H9 (cell line): Measurements from ENCODE around the gene RSL1D1. TPM values are rescaled to one million over a fixed set of nuclear protein-coding genes. Genes with fewer than 3 reads are reported as not detected.

Source experiments
- DNase-seq: peaks from one replicate; pipeline ENCODE4 v3.0.0-alpha.2; 2017
- H2AFZ ChIP-seq: one replicate; pipeline ENCODE4 v1.6.1; 2013; ENCODE audit warnings: mild to moderate bottlenecking, low read length, control low read depth, moderate library complexity
- H2AK5ac ChIP-seq: 2 replicates; pipeline ENCODE4 v1.6.1; 2013; ENCODE audit warnings: low read length, control low read depth, mixed read lengths; ENCODE audit not compliant: insufficient read length
- H2BK120ac ChIP-seq: one replicate; pipeline ENCODE4 v1.6.1; 2013; ENCODE audit warnings: low read depth, mild to moderate bottlenecking, low read length, control low read depth, inconsistent platforms; ENCODE audit not compliant: poor library complexity, severe bottlenecking
- H2BK12ac ChIP-seq: 2 replicates; pipeline ENCODE4 v1.6.1; 2013; ENCODE audit warnings: low read length, control low read depth, mixed read lengths, low read depth; ENCODE audit not compliant: insufficient read length
- H2BK15ac ChIP-seq: 2 replicates; pipeline ENCODE4 v1.6.1; 2013; ENCODE audit warnings: low read depth, low read length, control low read depth
- H2BK20ac ChIP-seq: one replicate; pipeline ENCODE4 v1.6.1; 2013; ENCODE audit warnings: low read depth, mild to moderate bottlenecking, low read length, control low read depth, inconsistent platforms; ENCODE audit not compliant: poor library complexity, severe bottlenecking
- H2BK5ac ChIP-seq: 2 replicates; pipeline ENCODE4 v1.6.1; 2013; ENCODE audit warnings: low read length, control low read depth, mixed read lengths; ENCODE audit not compliant: insufficient read length
- H3K14ac ChIP-seq: 2 replicates; pipeline ENCODE4 v1.6.1; 2013; ENCODE audit warnings: low read length, control low read depth; ENCODE audit not compliant: insufficient read depth
- H3K18ac ChIP-seq: 2 replicates; pipeline ENCODE4 v1.6.1; 2013; ENCODE audit warnings: low read depth, mild to moderate bottlenecking, mixed read lengths, low read length, control low read depth; ENCODE audit not compliant: insufficient read length
- H3K23ac ChIP-seq: 2 replicates; pipeline ENCODE4 v1.6.1; 2013; ENCODE audit warnings: low read length, control low read depth, mixed read lengths, low read depth; ENCODE audit not compliant: insufficient read length
- H3K23me2 ChIP-seq: 2 replicates; pipeline ENCODE4 v1.6.1; 2013; ENCODE audit warnings: low read depth, mild to moderate bottlenecking, mixed read lengths, low read length, control low read depth; ENCODE audit not compliant: insufficient read length, poor library complexity, severe bottlenecking
- H3K27ac ChIP-seq: 2 replicates; pipeline ENCODE4 v1.5.1; 2013; ENCODE audit warnings: low read length, control low read depth, mixed read lengths, low read depth; ENCODE audit not compliant: insufficient read length
- H3K27me3 ChIP-seq: 2 replicates; pipeline ENCODE4 v1.6.1; 2013; ENCODE audit warnings: low read length, control low read depth, inconsistent platforms; ENCODE audit not compliant: insufficient read depth
- H3K4ac ChIP-seq: 2 replicates; pipeline ENCODE4 v1.6.1; 2013; ENCODE audit warnings: low read depth, mild to moderate bottlenecking, control low read depth, inconsistent platforms, low read length, moderate library complexity
- H3K4me1 ChIP-seq: 2 replicates; pipeline ENCODE4 v1.6.1; 2013; ENCODE audit warnings: low read length, control low read depth, inconsistent platforms; ENCODE audit not compliant: insufficient read depth
- H3K4me2 ChIP-seq: 2 replicates; pipeline ENCODE4 v1.6.1; 2013; ENCODE audit warnings: low read length, control low read depth, mixed read lengths; ENCODE audit not compliant: insufficient read length, insufficient read depth
- H3K56ac ChIP-seq: 2 replicates; pipeline ENCODE4 v1.6.1; 2013; ENCODE audit warnings: low read depth, mild to moderate bottlenecking, mixed read lengths, low read length, control low read depth; ENCODE audit not compliant: insufficient read length
- H3K79me1 ChIP-seq: 2 replicates; pipeline ENCODE4 v1.6.1; 2013; ENCODE audit warnings: low read depth, mild to moderate bottlenecking, moderate library complexity, low read length, control low read depth, inconsistent platforms; ENCODE audit not compliant: insufficient read depth, poor library complexity, severe bottlenecking
- H3K79me2 ChIP-seq: 2 replicates; pipeline ENCODE4 v1.6.1; 2013; ENCODE audit warnings: low read length, control low read depth, inconsistent platforms; ENCODE audit not compliant: insufficient read depth
- H3K9ac ChIP-seq: 2 replicates; pipeline ENCODE4 v1.6.1; 2013; ENCODE audit warnings: low read length, control low read depth, mixed read lengths; ENCODE audit not compliant: insufficient read length; ENCODE audit errors: extremely low read depth
- H3K9me3 ChIP-seq: one replicate; pipeline ENCODE4 v1.6.1; 2013; ENCODE audit warnings: low read depth, low read length, inconsistent platforms; ENCODE audit not compliant: control insufficient read depth
- H3T11ph ChIP-seq: one replicate; pipeline ENCODE4 v1.6.1; 2013; ENCODE audit warnings: mild to moderate bottlenecking, low read length, control low read depth, inconsistent platforms
- H4K20me1 ChIP-seq: one replicate; pipeline ENCODE4 v1.6.1; 2013; ENCODE audit not compliant: control insufficient read depth, insufficient read length, insufficient read depth
- H4K5ac ChIP-seq: 2 replicates; pipeline ENCODE4 v1.6.1; 2013; ENCODE audit warnings: low read depth, mild to moderate bottlenecking, mixed read lengths, low read length, control low read depth; ENCODE audit not compliant: insufficient read length
- H4K8ac ChIP-seq: replicated peaks from 2 replicates; pipeline ENCODE4 v1.6.1; 2013; ENCODE audit warnings: low read length, control low read depth, mixed read lengths, low read depth; ENCODE audit not compliant: insufficient read length
- H4K91ac ChIP-seq: 2 replicates; pipeline ENCODE4 v1.6.1; 2013; ENCODE audit warnings: low read depth, mild to moderate bottlenecking, moderate library complexity, mixed read lengths, low read length, control low read depth; ENCODE audit not compliant: insufficient read length
- H3K27ac Mint-ChIP-seq, 3 experiments: 2 replicates in 2 of 3; 3 replicates in 1 of 3; pipeline ENCODE4 v1.8.0; 2020 to 2021; ENCODE audit warnings: mixed read lengths in 3 of 3, mild to moderate bottlenecking in 1 of 3, moderate library complexity in 1 of 3
- H3K27me3 Mint-ChIP-seq: 2 replicates; pipeline ENCODE4 v1.8.0; 2021; ENCODE audit warnings: low read depth, mild to moderate bottlenecking, moderate library complexity, mixed read lengths
- H3K36me3 Mint-ChIP-seq, 3 experiments: 2 replicates in 2 of 3; 3 replicates in 1 of 3; pipeline ENCODE4 v1.8.0; 2020 to 2021; ENCODE audit warnings: low read depth in 3 of 3, mixed read lengths in 3 of 3; ENCODE audit not compliant: insufficient read depth in 1 of 3
- H3K4me1 Mint-ChIP-seq, 2 experiments: 2 replicates each; pipeline ENCODE4 v1.8.0; 2020; ENCODE audit warnings: mixed read lengths in 2 of 2
- H3K4me3 Mint-ChIP-seq, 2 experiments: 2 replicates in 1 of 2; 3 replicates in 1 of 2; pipeline ENCODE4 v1.8.0; 2020 to 2021; ENCODE audit warnings: mild to moderate bottlenecking in 2 of 2, mixed read lengths in 2 of 2, moderate library complexity in 1 of 2
- H3K9me3 Mint-ChIP-seq, 2 experiments: 2 replicates in 1 of 2; 3 replicates in 1 of 2; pipeline ENCODE4 v1.8.0; 2020; ENCODE audit warnings: mild to moderate bottlenecking in 2 of 2, mixed read lengths in 2 of 2, moderate library complexity in 1 of 2
- WGBS: extraction: QIAGEN DNeasy Blood & Tissue Kit; methylation state at CpG from one replicate; pipeline ENCODE4 v1.1.7; 2013; ENCODE audit warnings: missing lambda C conversion rate, low lambda C conversion rate, mixed read lengths; ENCODE audit not compliant: insufficient read length; ENCODE audit errors: extremely low coverage; 5-methylcytosine and 5-hydroxymethylcytosine counted together
- total RNA-seq: library from RNA; stranded (reverse); gene quantifications from 2 replicates; pipeline ENCODE4 v1.2.1, GENCODE V29; 2021
- TF ChIP-seq, protein P1 (sequence below): fragments of 200-600 bp; sonication (generic); conservative IDR thresholded peaks from 3 replicates; pipeline ENCODE4 v1.8.0; 2021; ENCODE audit warnings: antibody characterized with exemption, mild to moderate bottlenecking

RSL1D1 gene
- total RNA-seq, 1 experiment from 2014 or later = 334 TPM

DNA sequence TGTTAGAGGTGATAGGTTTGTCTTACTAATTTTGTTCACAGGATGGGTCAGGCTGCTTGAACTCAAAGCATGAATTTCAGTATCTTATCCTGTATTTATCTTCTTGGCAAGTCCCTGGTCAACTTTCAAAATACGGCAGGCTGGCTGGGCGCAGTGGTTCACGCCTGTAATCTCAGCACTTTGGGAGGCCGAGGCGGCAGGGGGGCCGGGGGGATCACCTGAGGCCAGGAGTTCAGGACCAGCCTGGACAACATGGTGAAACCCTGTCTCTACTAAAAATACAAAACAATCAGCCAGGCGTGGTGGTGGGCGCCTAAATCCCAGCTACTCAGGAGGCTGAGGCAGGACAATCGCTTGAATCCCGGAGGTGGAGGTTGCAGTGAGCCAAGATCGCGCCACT, 25.0 kb upstream of the RSL1D1 start:
- no peak overlapping the region for H4K91ac ChIP-seq
- Mint-ChIP-seq H3K4me3 (no peak overlapping the region), H3K36me3 (peaks cover 34 to 79% (median 57%) of the 10 kb centered on the region in 3 experiments), H3K4me1 (peaks cover 0 to 6% of the 10 kb centered on the region in 2 experiments; a peak in 2 of 4 replicates), H3K9me3 (no peaks in the 10 kb centered on the region), H3K27ac (0 out of 7 replicates have a peak overlapping the region, but pooled peaks of 1 of the 3 experiments have one; percentile 30), H3K27me3 (no peaks in the 10 kb centered on the region)
- no peaks in the 10 kb centered on the region for H3K23me2 ChIP-seq
- H3K23ac ChIP-seq = no peak overlapping the region
- H3K4me1 ChIP-seq = no peaks in the 10 kb centered on the region
- no peak overlapping the region for H2BK12ac ChIP-seq
- H2BK120ac ChIP-seq = no peak overlapping the region
- H3K9ac ChIP-seq = no peak overlapping the region
- no CpG with 5 or more reads among the region's 12 CpGs for WGBS
- H2BK20ac ChIP-seq = no peak overlapping the region
- no peak overlapping the region for H3K56ac ChIP-seq
- H2AFZ ChIP-seq = no peak overlapping the region
- no peak overlapping the region for H4K5ac ChIP-seq
- no peak overlapping the region for H3T11ph ChIP-seq
- no peak for DNase-seq
- no peak overlapping the region for H2BK5ac ChIP-seq
- H3K79me1 ChIP-seq = no peaks in the 10 kb centered on the region
- H3K14ac ChIP-seq = no peak overlapping the region
- H3K27me3 ChIP-seq = no peaks in the 10 kb centered on the region
- no peaks in the 10 kb centered on the region for H3K9me3 ChIP-seq
- no peak overlapping the region for H3K27ac ChIP-seq
- TF ChIP-seq, protein P1, sequence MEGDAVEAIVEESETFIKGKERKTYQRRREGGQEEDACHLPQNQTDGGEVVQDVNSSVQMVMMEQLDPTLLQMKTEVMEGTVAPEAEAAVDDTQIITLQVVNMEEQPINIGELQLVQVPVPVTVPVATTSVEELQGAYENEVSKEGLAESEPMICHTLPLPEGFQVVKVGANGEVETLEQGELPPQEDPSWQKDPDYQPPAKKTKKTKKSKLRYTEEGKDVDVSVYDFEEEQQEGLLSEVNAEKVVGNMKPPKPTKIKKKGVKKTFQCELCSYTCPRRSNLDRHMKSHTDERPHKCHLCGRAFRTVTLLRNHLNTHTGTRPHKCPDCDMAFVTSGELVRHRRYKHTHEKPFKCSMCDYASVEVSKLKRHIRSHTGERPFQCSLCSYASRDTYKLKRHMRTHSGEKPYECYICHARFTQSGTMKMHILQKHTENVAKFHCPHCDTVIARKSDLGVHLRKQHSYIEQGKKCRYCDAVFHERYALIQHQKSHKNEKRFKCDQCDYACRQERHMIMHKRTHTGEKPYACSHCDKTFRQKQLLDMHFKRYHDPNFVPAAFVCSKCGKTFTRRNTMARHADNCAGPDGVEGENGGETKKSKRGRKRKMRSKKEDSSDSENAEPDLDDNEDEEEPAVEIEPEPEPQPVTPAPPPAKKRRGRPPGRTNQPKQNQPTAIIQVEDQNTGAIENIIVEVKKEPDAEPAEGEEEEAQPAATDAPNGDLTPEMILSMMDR = no peak
- H2AK5ac ChIP-seq = no peak overlapping the region
- no peaks in the 10 kb centered on the region for H4K20me1 ChIP-seq
- H3K4ac ChIP-seq = no peak overlapping the region
- no peaks in the 10 kb centered on the region for H3K79me2 ChIP-seq
- H4K8ac ChIP-seq = no peak overlapping the region
- no peak overlapping the region for H2BK15ac ChIP-seq
- H3K4me2 ChIP-seq = no peak overlapping the region
- H3K18ac ChIP-seq = no peak overlapping the region
